SH-SY5Y (cell line): Measurements from ENCODE around the gene WDR53.

Source experiments
- GATA2 ChIP-seq: IDR thresholded peaks from 2 replicates; pipeline ENCODE4 v1.6.1; 2011; ENCODE audit warnings: mild to moderate bottlenecking, low read depth, low read length
- GATA3 ChIP-seq: IDR thresholded peaks from 2 replicates; pipeline ENCODE4 v1.6.1; 2011; ENCODE audit warnings: low read depth, mild to moderate bottlenecking, low read length, moderate library complexity

- no peak for TF ChIP-seq GATA3
- no peak for TF ChIP-seq GATA2
These were observed 36.2 kb upstream of the WDR53 start for GRCh38 chr3:196604548-196604947.
